Measurements from ENCODE around the gene KIF19.

- peak; percentile 32 for TF ChIP-seq CTCF (IDR thresholded peaks at IDR 0.05; ENCODE audit: low read length)
- no peak for TF ChIP-seq EZH2 (optimal IDR thresholded peaks at IDR 0.05; ENCODE audit: low read depth, low read length)
Observed at GRCh38 chr17:74296548-74296936, 29.5 kb upstream of the KIF19 start.

Data from MM.1S (cell line).